Loucy (cell line): ENCODE measurements around the gene VAT1L.

ENCODE experiments used
- CTCF ChIP-seq: fragments of 200-600 bp; sonication (generic); conservative IDR thresholded peaks from 2 replicates; pipeline ENCODE4 v1.5.1; 2014; ENCODE audit warnings: mild to moderate bottlenecking, antibody characterized with exemption, low read length
- EZH2phosphoT487 ChIP-seq: fragments of 200-600 bp; IDR thresholded peaks from 2 replicates; pipeline ENCODE4 v1.6.1; 2018; ENCODE audit warnings: antibody characterized with exemption, mild to moderate bottlenecking, moderate library complexity, borderline replicate concordance

- TF ChIP-seq CTCF (no peak), EZH2phosphoT487 (no peak)
Observed at GRCh38 chr16:77871932-77872331, 83.6 kb downstream of the VAT1L start.
